ENCODE measurements around the gene NAA38. TPM values are rescaled to one million over a fixed set of nuclear protein-coding genes. Genes with fewer than 3 reads are reported as not detected.

Gene NAA38
- total RNA-seq, 1 experiment from 2014 or later = 103 TPM

DNA sequence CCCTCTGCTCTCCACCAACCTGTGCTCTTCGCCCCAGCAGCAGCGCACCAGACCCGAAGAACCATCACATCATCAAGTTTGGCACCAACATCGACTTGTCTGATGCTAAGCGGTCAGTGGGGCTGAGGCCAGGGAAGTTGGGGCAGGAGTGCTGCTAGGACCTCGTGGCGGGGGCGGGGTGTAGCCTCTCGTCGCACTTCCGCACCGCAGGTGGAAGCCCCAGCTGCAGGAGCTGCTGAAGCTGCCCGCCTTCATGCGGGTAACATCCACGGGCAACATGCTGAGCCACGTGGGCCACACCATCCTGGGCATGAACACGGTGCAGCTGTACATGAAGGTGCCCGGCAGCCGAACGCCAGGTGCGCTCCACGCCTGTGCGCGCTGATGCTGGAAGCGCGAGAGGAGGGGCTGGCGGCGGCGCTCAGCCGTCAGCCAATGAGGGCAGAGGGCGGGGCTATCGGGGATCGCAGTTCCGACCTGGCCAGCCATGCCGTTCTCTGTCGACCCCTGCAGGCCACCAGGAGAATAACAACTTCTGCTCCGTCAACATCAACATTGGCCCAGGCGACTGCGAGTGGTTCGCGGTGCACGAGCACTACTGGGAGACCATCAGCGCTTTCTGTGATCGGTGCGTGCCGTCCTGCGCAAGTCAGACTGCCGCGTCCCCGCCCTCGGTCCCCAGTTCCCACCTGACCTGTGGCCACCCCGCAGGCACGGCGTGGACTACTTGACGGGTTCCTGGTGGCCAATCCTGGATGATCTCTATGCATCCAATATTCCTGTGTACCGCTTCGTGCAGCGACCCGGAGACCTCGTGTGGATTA lies 5.7 kb downstream of the NAA38 start (continued):
- TF ChIP-seq, protein P1, sequence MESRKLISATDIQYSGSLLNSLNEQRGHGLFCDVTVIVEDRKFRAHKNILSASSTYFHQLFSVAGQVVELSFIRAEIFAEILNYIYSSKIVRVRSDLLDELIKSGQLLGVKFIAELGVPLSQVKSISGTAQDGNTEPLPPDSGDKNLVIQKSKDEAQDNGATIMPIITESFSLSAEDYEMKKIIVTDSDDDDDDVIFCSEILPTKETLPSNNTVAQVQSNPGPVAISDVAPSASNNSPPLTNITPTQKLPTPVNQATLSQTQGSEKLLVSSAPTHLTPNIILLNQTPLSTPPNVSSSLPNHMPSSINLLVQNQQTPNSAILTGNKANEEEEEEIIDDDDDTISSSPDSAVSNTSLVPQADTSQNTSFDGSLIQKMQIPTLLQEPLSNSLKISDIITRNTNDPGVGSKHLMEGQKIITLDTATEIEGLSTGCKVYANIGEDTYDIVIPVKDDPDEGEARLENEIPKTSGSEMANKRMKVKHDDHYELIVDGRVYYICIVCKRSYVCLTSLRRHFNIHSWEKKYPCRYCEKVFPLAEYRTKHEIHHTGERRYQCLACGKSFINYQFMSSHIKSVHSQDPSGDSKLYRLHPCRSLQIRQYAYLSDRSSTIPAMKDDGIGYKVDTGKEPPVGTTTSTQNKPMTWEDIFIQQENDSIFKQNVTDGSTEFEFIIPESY (IDR thresholded peaks at IDR 0.05; ENCODE audit: extremely low read depth, insufficient replicate concordance, low read length) = no peak
- TF ChIP-seq SIN3A (IDR thresholded peaks at IDR 0.05; ENCODE audit: low read depth) (peak; percentile 95), ZNF274 (IDR thresholded peaks at IDR 0.05; ENCODE audit: low read depth, low read length) (no peak)
- TF ChIP-seq, protein P2, sequence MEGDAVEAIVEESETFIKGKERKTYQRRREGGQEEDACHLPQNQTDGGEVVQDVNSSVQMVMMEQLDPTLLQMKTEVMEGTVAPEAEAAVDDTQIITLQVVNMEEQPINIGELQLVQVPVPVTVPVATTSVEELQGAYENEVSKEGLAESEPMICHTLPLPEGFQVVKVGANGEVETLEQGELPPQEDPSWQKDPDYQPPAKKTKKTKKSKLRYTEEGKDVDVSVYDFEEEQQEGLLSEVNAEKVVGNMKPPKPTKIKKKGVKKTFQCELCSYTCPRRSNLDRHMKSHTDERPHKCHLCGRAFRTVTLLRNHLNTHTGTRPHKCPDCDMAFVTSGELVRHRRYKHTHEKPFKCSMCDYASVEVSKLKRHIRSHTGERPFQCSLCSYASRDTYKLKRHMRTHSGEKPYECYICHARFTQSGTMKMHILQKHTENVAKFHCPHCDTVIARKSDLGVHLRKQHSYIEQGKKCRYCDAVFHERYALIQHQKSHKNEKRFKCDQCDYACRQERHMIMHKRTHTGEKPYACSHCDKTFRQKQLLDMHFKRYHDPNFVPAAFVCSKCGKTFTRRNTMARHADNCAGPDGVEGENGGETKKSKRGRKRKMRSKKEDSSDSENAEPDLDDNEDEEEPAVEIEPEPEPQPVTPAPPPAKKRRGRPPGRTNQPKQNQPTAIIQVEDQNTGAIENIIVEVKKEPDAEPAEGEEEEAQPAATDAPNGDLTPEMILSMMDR (IDR thresholded peaks at IDR 0.05 in 2 of 3, conservative IDR thresholded peaks at IDR 0.05 in 1 of 3; ENCODE audit: borderline replicate concordance in 1 of 3, insufficient read depth in 1 of 3, low read depth in 2 of 3, low read length in 2 of 3) = peak; percentile 85 to 93 (median 88)

DNA sequence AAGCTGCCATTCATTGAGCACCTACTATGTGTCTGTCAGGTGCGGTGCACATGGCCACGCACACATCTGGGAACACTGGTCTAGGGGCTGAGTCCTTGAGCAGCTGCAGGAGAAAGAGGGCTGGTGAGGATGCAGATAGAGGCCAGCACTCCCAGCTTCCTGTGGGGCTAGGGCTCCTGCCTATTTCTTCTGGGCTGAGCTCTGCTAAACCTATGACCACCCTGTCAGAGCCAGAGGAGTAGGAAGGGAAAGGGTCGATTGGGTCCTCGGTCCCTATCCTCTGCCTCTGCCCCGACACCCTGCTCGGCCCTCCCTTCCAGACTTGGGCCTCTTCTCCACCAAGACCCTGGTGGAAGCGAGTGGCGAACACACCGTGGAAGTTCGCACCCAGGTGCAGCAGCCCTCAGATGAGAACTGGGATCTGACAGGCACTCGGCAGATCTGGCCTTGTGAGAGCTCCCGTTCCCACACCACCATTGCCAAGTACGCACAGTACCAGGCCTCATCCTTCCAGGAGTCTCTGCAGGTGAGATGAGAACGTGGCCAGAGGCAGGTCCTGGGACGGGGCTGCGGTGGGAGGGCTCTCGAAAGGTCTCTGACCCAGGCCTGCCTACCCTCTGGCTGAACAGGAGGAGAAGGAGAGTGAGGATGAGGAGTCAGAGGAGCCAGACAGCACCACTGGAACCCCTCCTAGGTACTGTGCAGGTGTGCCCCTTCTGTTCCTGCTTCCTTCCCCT lies 6.5 kb downstream of the NAA38 start:
- peak overlapping the region; percentile 68 for H3K27ac ChIP-seq (ENCODE audit: low read depth, low read length)
- H3K27me3 ChIP-seq (ENCODE audit: insufficient read depth, low read length) = no peaks in the 10 kb centered on the region
- RAD21 ChIA-PET (ENCODE audit: low non-redundant PET in 1 of 2, low total read pairs in 2 of 2, uncharacterized antibody in 2 of 2, unreplicated experiment in 2 of 2) = no interaction called here
- no peak for DNase-seq (ENCODE audit: low read depth, low spot score)
- POLR2A ChIA-PET = interaction anchor here (1.2 to 2.2 kb wide), 3 partner anchors 8 to 107 kb away, joined by 4 to 11 read pairs (median 7); no protein-coding TSS in a partner anchor
- intact Hi-C loops (cut with micrococcal nuclease) = loop anchor here (1.0 to 2.0 kb wide), 2 partner anchors 29 to 108 kb away; no protein-coding TSS in a partner anchor
- peak overlapping the region; percentile 80 for H3K9ac ChIP-seq (ENCODE audit: low read length)
- CTCF ChIA-PET = interaction anchor here (0.7 to 1.9 kb wide), 5 partner anchors 13 to 120 kb away, joined by 3 to 9 read pairs (median 5); no protein-coding TSS in a partner anchor
- peak overlapping the region; percentile 50 to 77 for H3K4me3 ChIP-seq (replicated peaks in 1 of 2; ENCODE audit: low read depth in 1 of 2, low read length in 2 of 2)
- H3K36me3 ChIP-seq (ENCODE audit: control insufficient read depth in 1 of 2, insufficient read depth in 2 of 2, low read length in 2 of 2) = peaks cover 27 to 31% of the 10 kb centered on the region in 2 experiments
- H3K4me2 ChIP-seq (ENCODE audit: low read length) = peak overlapping the region; percentile 95
- H2AFZ ChIP-seq (ENCODE audit: low read depth, low read length, poor library complexity, severe bottlenecking) = no peak overlapping the region
- peak; percentile 23 for ATAC-seq
- TF ChIP-seq ZFX (IDR thresholded peaks at IDR 0.05) (peak; percentile 35; the same call in 1 of the 2 replicates), ELF1 (IDR thresholded peaks at IDR 0.05; ENCODE audit: borderline replicate concordance, low read depth) (no peak)
- TF ChIP-seq, protein P3, sequence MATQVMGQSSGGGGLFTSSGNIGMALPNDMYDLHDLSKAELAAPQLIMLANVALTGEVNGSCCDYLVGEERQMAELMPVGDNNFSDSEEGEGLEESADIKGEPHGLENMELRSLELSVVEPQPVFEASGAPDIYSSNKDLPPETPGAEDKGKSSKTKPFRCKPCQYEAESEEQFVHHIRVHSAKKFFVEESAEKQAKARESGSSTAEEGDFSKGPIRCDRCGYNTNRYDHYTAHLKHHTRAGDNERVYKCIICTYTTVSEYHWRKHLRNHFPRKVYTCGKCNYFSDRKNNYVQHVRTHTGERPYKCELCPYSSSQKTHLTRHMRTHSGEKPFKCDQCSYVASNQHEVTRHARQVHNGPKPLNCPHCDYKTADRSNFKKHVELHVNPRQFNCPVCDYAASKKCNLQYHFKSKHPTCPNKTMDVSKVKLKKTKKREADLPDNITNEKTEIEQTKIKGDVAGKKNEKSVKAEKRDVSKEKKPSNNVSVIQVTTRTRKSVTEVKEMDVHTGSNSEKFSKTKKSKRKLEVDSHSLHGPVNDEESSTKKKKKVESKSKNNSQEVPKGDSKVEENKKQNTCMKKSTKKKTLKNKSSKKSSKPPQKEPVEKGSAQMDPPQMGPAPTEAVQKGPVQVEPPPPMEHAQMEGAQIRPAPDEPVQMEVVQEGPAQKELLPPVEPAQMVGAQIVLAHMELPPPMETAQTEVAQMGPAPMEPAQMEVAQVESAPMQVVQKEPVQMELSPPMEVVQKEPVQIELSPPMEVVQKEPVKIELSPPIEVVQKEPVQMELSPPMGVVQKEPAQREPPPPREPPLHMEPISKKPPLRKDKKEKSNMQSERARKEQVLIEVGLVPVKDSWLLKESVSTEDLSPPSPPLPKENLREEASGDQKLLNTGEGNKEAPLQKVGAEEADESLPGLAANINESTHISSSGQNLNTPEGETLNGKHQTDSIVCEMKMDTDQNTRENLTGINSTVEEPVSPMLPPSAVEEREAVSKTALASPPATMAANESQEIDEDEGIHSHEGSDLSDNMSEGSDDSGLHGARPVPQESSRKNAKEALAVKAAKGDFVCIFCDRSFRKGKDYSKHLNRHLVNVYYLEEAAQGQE (IDR thresholded peaks at IDR 0.05; ENCODE audit: low read depth) = no peak
- H3K4me1 ChIP-seq (ENCODE audit: control insufficient read depth in 1 of 2, insufficient read depth in 2 of 2, low read length in 2 of 2) = peaks cover 20 to 37% of the 10 kb centered on the region in 2 experiments
- TSS peak; percentile 45 for BruUV-seq (replicated peaks)
- H3K79me2 ChIP-seq (ENCODE audit: insufficient read depth, low read length) = peaks cover 43% of the 10 kb centered on the region
- H3K9me3 ChIP-seq (ENCODE audit: control insufficient read depth in 1 of 2, insufficient read depth in 1 of 2, low read depth in 1 of 2, low read length in 2 of 2) = no peaks in the 10 kb centered on the region
- H4K20me1 ChIP-seq (ENCODE audit: insufficient read depth) = no peaks in the 10 kb centered on the region
- no peaks in the 10 kb centered on the region for H3K9me2 ChIP-seq (ENCODE audit: insufficient read depth)

Measured in HCT116 (cell line).